Lung (tissue), 12 donors: ENCODE results near the gene SLC52A1. TPM values are rescaled to one million over a fixed set of nuclear protein-coding genes. Genes with fewer than 3 reads are reported as not detected.
A peak's percentile ranks its signal among the peaks of the same experiment; 100 is the strongest.

ENCODE experiments used
- ATAC-seq: fragments of 200-7000 bp; cut with Tn5 transposase; one replicate; pipeline ENCODE4 v1.9.1; 2020; ENCODE audit warnings: moderate number of reproducible peaks; ENCODE audit not compliant: insufficient read depth, low FRiP score
- DNase-seq, 3 donors: peaks; one replicate each; pipeline ENCODE4 v3.0.0-alpha.2; 2013 to 2017
- H3K27ac ChIP-seq, 2 donors: one replicate each; pipeline ENCODE4 v1.5.1; 2013; ENCODE audit warnings: mild to moderate bottlenecking in 2 of 2, moderate library complexity in 2 of 2, control low read depth in 1 of 2, inconsistent platforms in 1 of 2, low read depth in 1 of 2, low read length in 1 of 2
- H3K27me3 ChIP-seq, 3 donors: one replicate each; pipeline ENCODE4 v1.5.1; 2013; ENCODE audit warnings: low read length in 2 of 3; ENCODE audit not compliant: control insufficient read depth in 3 of 3, insufficient read depth in 3 of 3
- H3K36me3 ChIP-seq, 4 donors: one replicate each; pipeline ENCODE4 v1.5.1; 2013; ENCODE audit warnings: low read length in 4 of 4, mild to moderate bottlenecking in 1 of 4, moderate library complexity in 1 of 4; ENCODE audit not compliant: control insufficient read depth in 4 of 4, insufficient read depth in 4 of 4
- H3K4me1 ChIP-seq, 5 donors: one replicate each; pipeline ENCODE4 v1.5.1; 2013; ENCODE audit warnings: low read length in 5 of 5, mild to moderate bottlenecking in 2 of 5, moderate library complexity in 1 of 5; ENCODE audit not compliant: control insufficient read depth in 5 of 5, insufficient read depth in 5 of 5
- H3K4me3 ChIP-seq: one replicate; pipeline ENCODE4 v1.5.1; 2013; ENCODE audit warnings: mild to moderate bottlenecking, control low read depth, moderate library complexity
- H3K9ac ChIP-seq, 2 donors: one replicate each; pipeline ENCODE4 v1.5.1; 2013; ENCODE audit warnings: low read length in 2 of 2, control low read depth in 1 of 2; ENCODE audit not compliant: insufficient read depth in 1 of 2
- H3K9me3 ChIP-seq, 4 donors: one replicate each; pipeline ENCODE4 v1.5.1; 2013; ENCODE audit warnings: low read length in 3 of 4, mild to moderate bottlenecking in 1 of 4, moderate library complexity in 1 of 4; ENCODE audit not compliant: control insufficient read depth in 4 of 4, insufficient read depth in 3 of 4
- CTCF ChIP-seq: IDR thresholded peaks from 2 replicates; pipeline ENCODE4 v1.5.1; 2012; ENCODE audit warnings: mild to moderate bottlenecking; ENCODE audit errors: control extremely low read depth, extremely low read depth
- WGBS, 2 donors: extraction: QIAGEN DNeasy Blood & Tissue Kit; methylation state at CpG; one replicate each; pipeline ENCODE4 v1.1.7; 2013; 5-methylcytosine and 5-hydroxymethylcytosine counted together
- polyA plus RNA-seq, 2 donors: library from polyadenylated mRNA; stranded (reverse); fragments of 200-250 nt; gene quantifications; one replicate each; pipeline ENCODE4 v1.2.1, GENCODE V29; 2013
- total RNA-seq, 2 donors: library from RNA; depleted of rRNA in 1 of 2; stranded (reverse); fragments of >200 nt in 1 of 2; gene quantifications; one replicate each; pipeline ENCODE4 v1.2.1, GENCODE V29; 2014 to 2021
- donor health status: control.
- donor health status: control.
- donor health status: Bipolar disorder and iron deficiency.
- donor health status: healthy.
- donor health status: DM: yes; HTN: yes; CAD: no.

Gene SLC52A1
- total and polyA plus RNA-seq, 4 donors, result 0.47 to 1.3 (median 0.62) TPM

- no peaks in the 10 kb centered on the region for H3K27me3 ChIP-seq
- H3K36me3 ChIP-seq, result peaks cover 0 to 13% (median 6%) of the 10 kb centered on the region in 4 donors
- ATAC-seq, result no peak
- no peaks in the 10 kb centered on the region for H3K4me1 ChIP-seq
- no peak overlapping the region for H3K9ac ChIP-seq
- 74% methylated on average over 5 of the region's 5 CpGs for WGBS, 2 donors
- no peaks in the 10 kb centered on the region for H3K9me3 ChIP-seq
- no peak for TF ChIP-seq CTCF
- DNase-seq, result no peak
- no peak overlapping the region for H3K4me3 ChIP-seq
- no peak overlapping the region for H3K27ac ChIP-seq
Measured at GRCh38 chr17:5027916-5028315, 7.3 kb downstream of the SLC52A1 start.

- H3K27me3 ChIP-seq, result no peaks in the 10 kb centered on the region
- no peak for TF ChIP-seq CTCF
- ATAC-seq (no peak), DNase-seq (no peak)
- no peak overlapping the region for H3K4me3 ChIP-seq
- 79 to 91% methylated on average over 6 of the region's 6 CpGs for WGBS, 2 donors
- H3K36me3 ChIP-seq, result peaks cover 0 to 17% (median 6%) of the 10 kb centered on the region in 4 donors
- no peaks in the 10 kb centered on the region for H3K9me3 ChIP-seq
- no peak overlapping the region for H3K27ac ChIP-seq
- no peak overlapping the region for H3K9ac ChIP-seq
- no peaks in the 10 kb centered on the region for H3K4me1 ChIP-seq
Measured at GRCh38 chr17:5027299-5027698, 7.9 kb downstream of the SLC52A1 start.

- no peak for ATAC-seq
- H3K27ac ChIP-seq, result peak overlapping the region in 1 of 2 donors; percentile 16
Measured at GRCh38 chr17:5024604-5025003, 10.6 kb downstream of the SLC52A1 start.

More at GRCh38 chr17:5024604-5025003, 10.6 kb downstream of the SLC52A1 start:
- WGBS, 2 donors, result 74 to 88% methylated on average over 4 of the region's 4 CpGs
- Histone ChIP-seq H3K36me3 (peaks cover 3 to 39% (median 18%) of the 10 kb centered on the region in 4 donors), H3K27me3 (no peaks in the 10 kb centered on the region), H3K4me3 (no peak overlapping the region), H3K9ac (no peak overlapping the region), H3K4me1 (no peaks in the 10 kb centered on the region), H3K9me3 (no peaks in the 10 kb centered on the region)
- DNase-seq, result no peak
- TF ChIP-seq CTCF, result no peak
